CD14-positive monocyte (primary cell): ENCODE measurements around the gene QPCT. TPM values are rescaled to one million over a fixed set of nuclear protein-coding genes. Genes with fewer than 3 reads are reported as not detected.
A peak's percentile ranks its signal among the peaks of the same experiment; 100 is the strongest.

Experiments
- DNase-seq, 3 donors: peaks; one replicate each; pipeline ENCODE4 v3.0.0-alpha.2; 2011 to 2022
- H2AFZ ChIP-seq: 2 replicates; pipeline ENCODE4 v1.6.0; 2012; ENCODE audit warnings: mild to moderate bottlenecking, low read depth, low read length, inconsistent platforms; ENCODE audit not compliant: insufficient read depth, poor library complexity, severe bottlenecking
- H3K27ac ChIP-seq, 2 donors: 1 replicate in 1 of 2; 2 replicates in 1 of 2; pipeline ENCODE4 v1.5.1; 2012 to 2013; ENCODE audit warnings: low read length in 2 of 2, control low read depth in 1 of 2, inconsistent platforms in 1 of 2, low read depth in 1 of 2, mild to moderate bottlenecking in 1 of 2
- H3K27me3 ChIP-seq, 2 donors: one replicate each; pipeline versions ENCODE4 v1.6.0 to v1.6.1; 2011 to 2013; ENCODE audit warnings: low read length in 2 of 2; ENCODE audit not compliant: control insufficient read depth in 2 of 2, insufficient read depth in 2 of 2
- H3K36me3 ChIP-seq, 2 donors: replicated peaks in 1 of 2; 1 replicate in 1 of 2; 2 replicates in 1 of 2; pipeline versions ENCODE4 v1.5.1 to v1.6.1; 2012 to 2013; ENCODE audit warnings: low read length in 2 of 2, control low read depth in 1 of 2, inconsistent platforms in 1 of 2, mild to moderate bottlenecking in 1 of 2; ENCODE audit not compliant: insufficient read depth in 2 of 2, control insufficient read depth in 1 of 2
- H3K4me1 ChIP-seq, 2 donors: 1 replicate in 1 of 2; 2 replicates in 1 of 2; pipeline versions ENCODE4 v1.5.1 to v1.6.1; 2012 to 2013; ENCODE audit warnings: low read length in 2 of 2, control low read depth in 1 of 2, inconsistent platforms in 1 of 2, mild to moderate bottlenecking in 1 of 2, moderate library complexity in 1 of 2; ENCODE audit not compliant: insufficient read depth in 2 of 2, control insufficient read depth in 1 of 2
- H3K4me2 ChIP-seq: replicated peaks from 2 replicates; pipeline ENCODE3; 2012; ENCODE audit warnings: low read length, moderate library complexity, mild to moderate bottlenecking; ENCODE audit not compliant: poor library complexity, severe bottlenecking; ENCODE audit errors: extremely low read depth
- H3K4me3 ChIP-seq, 3 experiments: fragments of 200-600 bp in 1 of 3; sonication (generic) in 1 of 3; replicated peaks in 1 of 3; 1 replicate in 2 of 3; 2 replicates in 1 of 3; pipeline ENCODE4 v1.5.1; 2011 to 2013; ENCODE audit warnings: low read length in 3 of 3, mild to moderate bottlenecking in 3 of 3, control low read depth in 2 of 3, low read depth in 2 of 3, inconsistent platforms in 1 of 3, moderate library complexity in 1 of 3
- H3K79me2 ChIP-seq: 2 replicates; pipeline ENCODE4 v1.6.0; 2012; ENCODE audit warnings: mild to moderate bottlenecking, control low read depth, inconsistent platforms, low read length, moderate library complexity; ENCODE audit not compliant: insufficient read depth
- H3K9ac ChIP-seq: 2 replicates; pipeline ENCODE4 v1.6.0; 2017; ENCODE audit warnings: low read length, mild to moderate bottlenecking; ENCODE audit not compliant: insufficient read depth, poor library complexity, severe bottlenecking
- H3K9me3 ChIP-seq, 2 donors: replicated peaks in 1 of 2; 1 replicate in 1 of 2; 2 replicates in 1 of 2; pipeline versions ENCODE4 v1.5.1 to v1.6.1; 2012 to 2013; ENCODE audit warnings: low read length in 2 of 2, control low read depth in 1 of 2; ENCODE audit not compliant: control insufficient read depth in 1 of 2, insufficient read depth in 1 of 2
- H4K20me1 ChIP-seq: 2 replicates; pipeline ENCODE4 v1.6.0; 2012; ENCODE audit warnings: mild to moderate bottlenecking, low read length, control low read depth, moderate library complexity; ENCODE audit not compliant: insufficient read depth
- H3K27ac Mint-ChIP-seq, 7 donors: one replicate each; pipeline ENCODE4 v1.8.0; 2020; ENCODE audit warnings: mild to moderate bottlenecking in 7 of 7, mixed read lengths in 7 of 7, moderate library complexity in 6 of 7, inconsistent platforms in 2 of 7
- H3K27me3 Mint-ChIP-seq, 3 donors: one replicate each; pipeline ENCODE4 v1.8.0; 2021 to 2022; ENCODE audit warnings: low read depth in 3 of 3, mild to moderate bottlenecking in 3 of 3, mixed read lengths in 3 of 3, moderate library complexity in 3 of 3, inconsistent platforms in 1 of 3
- H3K36me3 Mint-ChIP-seq, 2 donors: one replicate each; pipeline ENCODE4 v1.8.0; 2020; ENCODE audit warnings: mixed read lengths in 2 of 2, inconsistent platforms in 1 of 2, mild to moderate bottlenecking in 1 of 2
- H3K4me1 Mint-ChIP-seq: one replicate; pipeline ENCODE4 v1.8.0; 2020; ENCODE audit warnings: mild to moderate bottlenecking, mixed read lengths
- H3K4me3 Mint-ChIP-seq, 2 donors: one replicate each; pipeline ENCODE4 v1.8.0; 2020; ENCODE audit warnings: mild to moderate bottlenecking in 2 of 2, mixed read lengths in 2 of 2, moderate library complexity in 1 of 2
- H3K9me3 Mint-ChIP-seq, 7 donors: one replicate each; pipeline ENCODE4 v1.8.0; 2020 to 2022; ENCODE audit warnings: mixed read lengths in 7 of 7, mild to moderate bottlenecking in 6 of 7, moderate library complexity in 6 of 7, inconsistent platforms in 2 of 7
- CTCF ChIP-seq: fragments of 200-600 bp; IDR thresholded peaks from one replicate; pipeline ENCODE4 v1.8.0; 2022; ENCODE audit warnings: antibody characterized with exemption, mild to moderate bottlenecking
- WGBS: methylation state at CpG from one replicate; pipeline ENCODE4 v1.1.5; 2013; ENCODE audit warnings: missing lambda C conversion rate; ENCODE audit not compliant: insufficient coverage; 5-methylcytosine and 5-hydroxymethylcytosine counted together
- intact Hi-C, 2 donors: fragments of 100-400 bp; cut with micrococcal nuclease; formaldehyde crosslinking; loops; one replicate each; pipeline versions ENCODE4 v1.15.0 to v1.15.1; 2023
- polyA plus RNA-seq, 3 donors: library from polyadenylated mRNA; depleted of rRNA in 1 of 3; unstranded in 2 of 3; stranded (reverse) in 1 of 3; fragments of 300-500 nt in 2 of 3; fragments of >200 nt in 1 of 3; fragmentation: Illumina TruSeq in 2 of 3; gene quantifications; 1 replicate in 2 of 3; 2 replicates in 1 of 3; pipeline ENCODE4 v1.2.3, GENCODE V29; 2012 to 2021

Gene QPCT
- polyA plus RNA-seq, 3 donors = 54.7 to 302 (median 272) TPM

- Histone ChIP-seq H3K4me2 (no peak overlapping the region), H3K4me3 (no peak overlapping the region), H3K4me1 (no peaks in the 10 kb centered on the region), H3K79me2 (no peaks in the 10 kb centered on the region), H3K36me3 (peaks cover 62 to 87% of the 10 kb centered on the region in 2 donors), H3K9me3 (no peaks in the 10 kb centered on the region), H3K9ac (no peak overlapping the region), H2AFZ (no peak overlapping the region), H3K27ac (no peak overlapping the region), H4K20me1 (peaks cover 32% of the 10 kb centered on the region), H3K27me3 (no peaks in the 10 kb centered on the region)
- Mint-ChIP-seq H3K9me3 (no peaks in the 10 kb centered on the region), H3K4me3 (no peak overlapping the region), H3K27ac (peak overlapping the region in 1 of 7 donors; percentile 33), H3K36me3 (peaks cover 58 to 59% of the 10 kb centered on the region in 2 donors), H3K4me1 (peaks cover 11% of the 10 kb centered on the region), H3K27me3 (peaks cover 0 to 1% (median 0%) of the 10 kb centered on the region in 3 donors)
- TF ChIP-seq CTCF = no peak
- WGBS = 44% methylated on average over 2 of the region's 4 CpGs
- DNase-seq = no peak
- intact Hi-C loops = no loop called here
Measured at GRCh38 chr2:37366773-37367172, 22.3 kb downstream of the QPCT start.

GRCh38 chr2:37367310-37367709 lies 22.9 kb downstream of the QPCT start:
- peaks cover 0 to 1% (median 0%) of the 10 kb centered on the region in 3 donors for H3K27me3 Mint-ChIP-seq
- DNase-seq = no peak
- H3K27ac ChIP-seq = no peak overlapping the region
- H3K4me3 ChIP-seq = no peak overlapping the region
- no peak overlapping the region for H3K27ac Mint-ChIP-seq
- H3K27me3 ChIP-seq = no peaks in the 10 kb centered on the region
- no peaks in the 10 kb centered on the region for H3K9me3 Mint-ChIP-seq
- H3K4me1 ChIP-seq = no peaks in the 10 kb centered on the region
- peaks cover 14% of the 10 kb centered on the region for H3K4me1 Mint-ChIP-seq
- intact Hi-C loops = no loop called here
- peaks cover 64 to 87% of the 10 kb centered on the region in 2 donors for H3K36me3 ChIP-seq
- TF ChIP-seq CTCF = no peak
- H4K20me1 ChIP-seq = peaks cover 27% of the 10 kb centered on the region
- WGBS = 97% methylated on average over 4 of the region's 7 CpGs
- no peak overlapping the region for H3K4me2 ChIP-seq
- H2AFZ ChIP-seq = no peak overlapping the region
- H3K36me3 Mint-ChIP-seq = peaks cover 58 to 59% of the 10 kb centered on the region in 2 donors
- no peaks in the 10 kb centered on the region for H3K9me3 ChIP-seq
- H3K79me2 ChIP-seq = no peaks in the 10 kb centered on the region
- no peak overlapping the region for H3K4me3 Mint-ChIP-seq
- no peak overlapping the region for H3K9ac ChIP-seq
